Neural cell (in vitro differentiated cells): ENCODE data around the gene TESK1. TPM values are rescaled to one million over a fixed set of nuclear protein-coding genes. Genes with fewer than 3 reads are reported as not detected.

Source experiments
- H2AFZ ChIP-seq: fragments of 200-600, 300-800 bp; sonication (generic), shearing (Covaris generic); 2 replicates; pipeline ENCODE4 v1.6.0; 2014; ENCODE audit warnings: low read depth, mild to moderate bottlenecking, antibody characterized with exemption, low read length, moderate library complexity
- H3F3A ChIP-seq: fragments of 200-600 bp; shearing (Covaris generic); 2 replicates; pipeline ENCODE4 v1.6.1; 2016; ENCODE audit warnings: mild to moderate bottlenecking, moderate library complexity, mixed read lengths, antibody characterized with exemption, low read length; ENCODE audit not compliant: insufficient read depth, poor library complexity, severe bottlenecking
- H3K27ac ChIP-seq: fragments of 200-600, 300-800 bp; sonication (generic), shearing (Covaris generic); 2 replicates; pipeline ENCODE4 v1.5.1; 2014; ENCODE audit warnings: mild to moderate bottlenecking, low read length, moderate library complexity
- H3K27me3 ChIP-seq: fragments of 300-800, 200-600 bp; sonication (generic), shearing (Covaris generic); 2 replicates; pipeline ENCODE4 v1.6.0; 2014; ENCODE audit warnings: mild to moderate bottlenecking, low read depth, low read length, moderate library complexity; ENCODE audit not compliant: insufficient read depth
- H3K36me3 ChIP-seq: fragments of 300-800, 200-600 bp; sonication (generic), shearing (Covaris generic); 2 replicates; pipeline ENCODE4 v1.5.1; 2014; ENCODE audit warnings: mild to moderate bottlenecking, antibody characterized with exemption, low read length, moderate library complexity; ENCODE audit not compliant: insufficient read depth
- H3K4me2 ChIP-seq: fragments of 300-800, 200-600 bp; sonication (generic), shearing (Covaris generic); 2 replicates; pipeline ENCODE4 v1.6.0; 2014; ENCODE audit warnings: mild to moderate bottlenecking, low read length
- H3K4me3 ChIP-seq: fragments of 300-800, 200-600 bp; sonication (generic), shearing (Covaris generic); 2 replicates; pipeline ENCODE4 v1.5.1; 2014; ENCODE audit warnings: mild to moderate bottlenecking, low read length, moderate library complexity
- H3K79me2 ChIP-seq: fragments of 200-600 bp; shearing (Covaris generic); replicated peaks from 2 replicates; pipeline ENCODE4 v1.6.0; 2014; ENCODE audit warnings: mild to moderate bottlenecking, low read length, moderate library complexity; ENCODE audit not compliant: insufficient read depth
- H3K9ac ChIP-seq: fragments of 300-800, 200-600 bp; sonication (generic), shearing (Covaris generic); 2 replicates; pipeline ENCODE4 v1.6.1; 2016; ENCODE audit warnings: mild to moderate bottlenecking, low read length, mixed read lengths
- H3K9me2 ChIP-seq: fragments of 200-600 bp; shearing (Covaris generic); 2 replicates; pipeline ENCODE4 v1.6.1; 2016; ENCODE audit warnings: mild to moderate bottlenecking, low read length, mixed read lengths; ENCODE audit not compliant: insufficient read depth
- H3K9me3 ChIP-seq: fragments of 200-600, 300-800 bp; sonication (generic), shearing (Covaris generic); 2 replicates; pipeline ENCODE4 v1.6.1; 2016; ENCODE audit warnings: mild to moderate bottlenecking, mixed run types, low read length, moderate library complexity, mixed read lengths
- H4K20me1 ChIP-seq: fragments of 200-600 bp; shearing (Covaris generic); 2 replicates; pipeline ENCODE4 v1.6.1; 2016; ENCODE audit warnings: mild to moderate bottlenecking, mixed run types; ENCODE audit not compliant: insufficient read depth
- EP300 ChIP-seq: fragments of 450-650 bp; conservative IDR thresholded peaks from 2 replicates; pipeline ENCODE4 v1.6.1; 2014; ENCODE audit warnings: antibody characterized with exemption, mild to moderate bottlenecking, moderate library complexity; ENCODE audit not compliant: poor library complexity, severe bottlenecking
- EZH2 ChIP-seq: fragments of 200-600, 300-800 bp; shearing (Covaris generic), sonication (generic); IDR thresholded peaks from 2 replicates; pipeline ENCODE4 v1.6.1; 2014; ENCODE audit warnings: antibody characterized with exemption, low read length, borderline replicate concordance, mild to moderate bottlenecking; ENCODE audit not compliant: insufficient read depth, poor library complexity, severe bottlenecking
- MXI1 ChIP-seq: fragments of 450-650 bp; conservative IDR thresholded peaks from 2 replicates; pipeline ENCODE4 v1.6.1; 2014; ENCODE audit warnings: antibody characterized with exemption, mild to moderate bottlenecking; ENCODE audit not compliant: poor library complexity, severe bottlenecking
- POLR2AphosphoS5 ChIP-seq: IDR thresholded peaks from 2 replicates; pipeline ENCODE4 v1.6.1; 2012
- RAD21 ChIP-seq: fragments of 450-650 bp; conservative IDR thresholded peaks from 2 replicates; pipeline ENCODE4 v1.6.1; 2014; ENCODE audit warnings: antibody characterized with exemption, mild to moderate bottlenecking, moderate library complexity
- SMC3 ChIP-seq: fragments of 450-650 bp; conservative IDR thresholded peaks from 2 replicates; pipeline ENCODE4 v1.6.1; 2014; ENCODE audit warnings: antibody characterized with exemption, mild to moderate bottlenecking, moderate library complexity; ENCODE audit not compliant: poor library complexity
- TAF1 ChIP-seq: IDR thresholded peaks from 2 replicates; pipeline ENCODE4 v1.6.1; 2012; ENCODE audit warnings: low read depth
- polyA plus RNA-seq: library from polyadenylated mRNA; depleted of rRNA; stranded (reverse); fragments of >200 nt; gene quantifications from 2 replicates; pipeline ENCODE4 v1.2.3, GENCODE V29; 2014
- TF ChIP-seq, protein P1 (sequence below): fragments of 450-650 bp; IDR thresholded peaks from 2 replicates; pipeline ENCODE4 v1.5.1; 2014; ENCODE audit warnings: antibody characterized with exemption, mild to moderate bottlenecking, moderate library complexity; ENCODE audit not compliant: poor library complexity, severe bottlenecking
- TF ChIP-seq, protein P2 (sequence below): IDR thresholded peaks from 2 replicates; pipeline ENCODE4 v1.6.1; 2012; ENCODE audit warnings: borderline replicate concordance

Gene TESK1
- polyA plus RNA-seq, 1 donor from 2014 or later: 37.9 TPM

DNA sequence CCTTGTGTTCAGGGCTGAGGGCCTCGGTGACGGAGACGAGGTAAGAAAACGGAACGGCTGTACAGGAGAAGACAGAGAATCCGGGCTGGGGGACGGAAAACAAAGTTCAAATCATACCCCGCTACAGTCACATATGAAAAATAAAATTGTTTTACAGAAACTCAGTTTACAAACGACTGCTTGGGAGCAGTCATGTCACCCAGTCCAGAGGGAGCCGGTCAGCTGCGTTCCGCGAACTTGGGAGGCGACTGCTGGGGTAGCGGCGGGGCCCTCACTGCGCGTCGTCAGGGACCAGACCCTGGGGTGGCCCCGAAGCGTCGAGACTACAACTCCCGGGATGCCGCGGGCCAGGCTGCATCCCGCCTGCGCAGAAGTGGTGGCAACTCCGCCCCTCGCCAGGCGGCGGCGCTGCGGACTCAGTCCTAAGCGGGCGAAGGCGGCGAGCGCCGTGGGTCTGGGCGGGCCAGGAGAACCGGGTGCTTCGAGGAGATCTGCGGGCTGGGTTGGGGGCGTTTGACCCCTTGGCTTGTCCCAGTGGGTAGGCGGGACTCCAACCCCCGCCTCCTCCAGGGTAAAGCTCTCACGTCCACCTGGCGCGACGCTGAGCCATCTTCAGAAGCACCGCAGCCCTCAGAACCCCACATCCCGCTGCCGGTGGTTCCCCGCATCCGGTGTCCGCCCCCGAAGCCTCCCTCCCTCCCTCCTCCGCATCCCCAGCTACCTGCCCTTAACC, 41.6 kb downstream of the TESK1 start:
- Histone ChIP-seq H3K9ac (peak overlapping the region; percentile 74), H3K4me2 (peak overlapping the region; percentile 76), H4K20me1 (no peaks in the 10 kb centered on the region), H3F3A (no peaks in the 10 kb centered on the region), H3K27ac (peak overlapping the region; percentile 51), H2AFZ (peak overlapping the region; percentile 85), H3K36me3 (no peaks in the 10 kb centered on the region), H3K4me3 (peak overlapping the region; percentile 75), H3K27me3 (no peaks in the 10 kb centered on the region), H3K9me2 (no peaks in the 10 kb centered on the region), H3K9me3 (no peaks in the 10 kb centered on the region), H3K79me2 (no peaks in the 10 kb centered on the region)
- TF ChIP-seq EP300 (peak; percentile 16), SMC3 (peak; percentile 76), EZH2 (no peak), RAD21 (peak; percentile 79), MXI1 (peak; percentile 58), TAF1 (peak; percentile 79), POLR2AphosphoS5 (peak; percentile 93)
- TF ChIP-seq, protein P1, sequence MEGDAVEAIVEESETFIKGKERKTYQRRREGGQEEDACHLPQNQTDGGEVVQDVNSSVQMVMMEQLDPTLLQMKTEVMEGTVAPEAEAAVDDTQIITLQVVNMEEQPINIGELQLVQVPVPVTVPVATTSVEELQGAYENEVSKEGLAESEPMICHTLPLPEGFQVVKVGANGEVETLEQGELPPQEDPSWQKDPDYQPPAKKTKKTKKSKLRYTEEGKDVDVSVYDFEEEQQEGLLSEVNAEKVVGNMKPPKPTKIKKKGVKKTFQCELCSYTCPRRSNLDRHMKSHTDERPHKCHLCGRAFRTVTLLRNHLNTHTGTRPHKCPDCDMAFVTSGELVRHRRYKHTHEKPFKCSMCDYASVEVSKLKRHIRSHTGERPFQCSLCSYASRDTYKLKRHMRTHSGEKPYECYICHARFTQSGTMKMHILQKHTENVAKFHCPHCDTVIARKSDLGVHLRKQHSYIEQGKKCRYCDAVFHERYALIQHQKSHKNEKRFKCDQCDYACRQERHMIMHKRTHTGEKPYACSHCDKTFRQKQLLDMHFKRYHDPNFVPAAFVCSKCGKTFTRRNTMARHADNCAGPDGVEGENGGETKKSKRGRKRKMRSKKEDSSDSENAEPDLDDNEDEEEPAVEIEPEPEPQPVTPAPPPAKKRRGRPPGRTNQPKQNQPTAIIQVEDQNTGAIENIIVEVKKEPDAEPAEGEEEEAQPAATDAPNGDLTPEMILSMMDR: peak; percentile 99
- TF ChIP-seq, protein P2, sequence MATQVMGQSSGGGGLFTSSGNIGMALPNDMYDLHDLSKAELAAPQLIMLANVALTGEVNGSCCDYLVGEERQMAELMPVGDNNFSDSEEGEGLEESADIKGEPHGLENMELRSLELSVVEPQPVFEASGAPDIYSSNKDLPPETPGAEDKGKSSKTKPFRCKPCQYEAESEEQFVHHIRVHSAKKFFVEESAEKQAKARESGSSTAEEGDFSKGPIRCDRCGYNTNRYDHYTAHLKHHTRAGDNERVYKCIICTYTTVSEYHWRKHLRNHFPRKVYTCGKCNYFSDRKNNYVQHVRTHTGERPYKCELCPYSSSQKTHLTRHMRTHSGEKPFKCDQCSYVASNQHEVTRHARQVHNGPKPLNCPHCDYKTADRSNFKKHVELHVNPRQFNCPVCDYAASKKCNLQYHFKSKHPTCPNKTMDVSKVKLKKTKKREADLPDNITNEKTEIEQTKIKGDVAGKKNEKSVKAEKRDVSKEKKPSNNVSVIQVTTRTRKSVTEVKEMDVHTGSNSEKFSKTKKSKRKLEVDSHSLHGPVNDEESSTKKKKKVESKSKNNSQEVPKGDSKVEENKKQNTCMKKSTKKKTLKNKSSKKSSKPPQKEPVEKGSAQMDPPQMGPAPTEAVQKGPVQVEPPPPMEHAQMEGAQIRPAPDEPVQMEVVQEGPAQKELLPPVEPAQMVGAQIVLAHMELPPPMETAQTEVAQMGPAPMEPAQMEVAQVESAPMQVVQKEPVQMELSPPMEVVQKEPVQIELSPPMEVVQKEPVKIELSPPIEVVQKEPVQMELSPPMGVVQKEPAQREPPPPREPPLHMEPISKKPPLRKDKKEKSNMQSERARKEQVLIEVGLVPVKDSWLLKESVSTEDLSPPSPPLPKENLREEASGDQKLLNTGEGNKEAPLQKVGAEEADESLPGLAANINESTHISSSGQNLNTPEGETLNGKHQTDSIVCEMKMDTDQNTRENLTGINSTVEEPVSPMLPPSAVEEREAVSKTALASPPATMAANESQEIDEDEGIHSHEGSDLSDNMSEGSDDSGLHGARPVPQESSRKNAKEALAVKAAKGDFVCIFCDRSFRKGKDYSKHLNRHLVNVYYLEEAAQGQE: peak; percentile 56

DNA sequence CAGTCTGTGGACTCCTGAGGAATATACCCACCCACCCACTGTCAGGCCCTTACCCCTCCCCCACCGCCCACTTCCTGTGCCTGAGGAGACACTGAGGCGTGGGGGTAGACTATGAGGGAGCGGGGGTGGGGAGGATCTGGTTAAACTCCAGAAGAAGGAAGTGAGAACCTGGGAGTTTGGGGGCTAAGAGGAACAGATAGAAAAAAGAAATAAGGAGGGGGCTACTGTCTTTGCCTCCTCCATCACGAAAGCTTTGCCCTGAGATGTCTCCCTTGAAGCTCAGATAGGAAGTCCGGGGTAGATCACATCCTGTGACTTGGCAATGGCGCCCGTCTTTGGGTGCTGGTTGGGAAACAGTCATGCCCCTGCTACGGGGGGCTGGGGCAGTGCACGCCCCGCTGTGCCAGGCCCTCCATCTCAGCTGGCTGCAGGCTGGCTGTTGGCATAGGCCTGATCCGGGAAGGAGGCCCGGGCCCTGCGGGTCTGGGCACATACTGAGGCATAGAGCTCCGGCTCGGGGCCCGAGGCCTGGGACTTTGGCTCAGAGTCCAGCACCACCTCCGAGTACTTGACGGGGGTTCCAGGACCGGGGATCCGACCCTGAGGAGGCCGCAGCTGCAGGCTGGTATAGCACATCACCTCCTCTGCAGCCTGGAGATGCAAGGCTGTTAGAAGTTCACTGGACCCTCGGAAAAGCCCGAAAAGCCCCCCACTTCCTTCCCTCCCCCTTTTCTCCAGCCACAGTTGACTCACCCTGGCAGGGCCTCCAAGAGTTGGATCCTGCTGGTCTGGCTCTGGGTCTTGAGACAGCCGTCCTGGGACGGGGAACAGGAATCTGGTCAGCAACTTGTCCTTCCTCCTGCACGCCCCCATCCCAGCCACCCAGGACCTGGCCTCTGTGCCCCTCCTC, 44.6 kb downstream of the TESK1 start:
- no peaks in the 10 kb centered on the region for H4K20me1 ChIP-seq
- H3K79me2 ChIP-seq: no peaks in the 10 kb centered on the region
- H2AFZ ChIP-seq: no peak overlapping the region
- TF ChIP-seq EZH2: no peak
- TF ChIP-seq SMC3: no peak
- TF ChIP-seq RAD21: no peak
- TF ChIP-seq, protein P1: no peak
- no peak for TF ChIP-seq MXI1
- TF ChIP-seq TAF1: no peak
- no peak for TF ChIP-seq POLR2AphosphoS5
- TF ChIP-seq EP300: no peak
- TF ChIP-seq, protein P2: no peak
- no peak overlapping the region for H3K4me3 ChIP-seq
- H3K36me3 ChIP-seq: no peaks in the 10 kb centered on the region
- no peak overlapping the region for H3K27ac ChIP-seq
- H3F3A ChIP-seq: no peaks in the 10 kb centered on the region
- no peaks in the 10 kb centered on the region for H3K27me3 ChIP-seq
- H3K4me2 ChIP-seq: no peak overlapping the region
- H3K9me3 ChIP-seq: no peaks in the 10 kb centered on the region
- no peaks in the 10 kb centered on the region for H3K9me2 ChIP-seq
- no peak overlapping the region for H3K9ac ChIP-seq
